ENCODE results near the gene SYCN.

GRCh38 chr19:39217094-39217493, 13.0 kb upstream of the SYCN start:
- TF ChIP-seq POLR2AphosphoS5 (IDR thresholded peaks at IDR 0.05; ENCODE audit: low read depth, low read length) = no peak
- no peak for TF ChIP-seq TAF1 (IDR thresholded peaks at IDR 0.05; ENCODE audit: low read depth, low read length)
- TF ChIP-seq POLR2A (IDR thresholded peaks at IDR 0.05; ENCODE audit: low read depth, low read length) = no peak
- TF ChIP-seq POU2F2 (IDR thresholded peaks at IDR 0.05; ENCODE audit: low read depth, low read length) = no peak

Data from GM12891 (cell line).